ENCODE measurements around the gene PRMT2.

The PRMT2 gene

DNA sequence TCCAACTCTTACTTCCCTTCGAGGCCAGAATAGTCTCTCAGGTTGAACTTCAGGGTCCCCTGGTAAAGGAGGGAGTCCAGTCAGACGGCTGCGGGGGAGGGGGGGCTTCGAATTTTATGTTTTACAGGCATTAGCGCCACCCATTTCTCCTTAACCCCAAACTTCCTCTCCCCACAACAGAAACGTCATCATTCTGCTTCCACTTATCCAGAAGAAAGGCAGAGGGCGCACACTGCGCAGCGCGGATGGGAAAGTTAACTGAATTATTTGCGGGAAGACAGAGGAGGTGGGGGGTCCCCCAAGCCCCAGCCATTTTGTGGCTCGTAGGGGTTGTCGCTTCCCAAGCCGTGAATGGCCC, 529 bp upstream of the PRMT2 start:
- peak overlapping the region; percentile 100 for H3K4me3 ChIP-seq (ENCODE audit: low read depth, low read length)
- ChIA-PET CTCF (interaction anchor here (0.8 to 2.4 kb wide), 8 partner anchors 9 to 309 kb away, joined by 3 to 10 read pairs (median 4); a partner anchor contains a TSS), POLR2A (interaction anchor here (0.8 to 1.4 kb wide), 3 partner anchors 9 to 28 kb away, joined by 3 to 4 read pairs (median 3); no protein-coding TSS in a partner anchor)
- TF ChIP-seq, protein P1, sequence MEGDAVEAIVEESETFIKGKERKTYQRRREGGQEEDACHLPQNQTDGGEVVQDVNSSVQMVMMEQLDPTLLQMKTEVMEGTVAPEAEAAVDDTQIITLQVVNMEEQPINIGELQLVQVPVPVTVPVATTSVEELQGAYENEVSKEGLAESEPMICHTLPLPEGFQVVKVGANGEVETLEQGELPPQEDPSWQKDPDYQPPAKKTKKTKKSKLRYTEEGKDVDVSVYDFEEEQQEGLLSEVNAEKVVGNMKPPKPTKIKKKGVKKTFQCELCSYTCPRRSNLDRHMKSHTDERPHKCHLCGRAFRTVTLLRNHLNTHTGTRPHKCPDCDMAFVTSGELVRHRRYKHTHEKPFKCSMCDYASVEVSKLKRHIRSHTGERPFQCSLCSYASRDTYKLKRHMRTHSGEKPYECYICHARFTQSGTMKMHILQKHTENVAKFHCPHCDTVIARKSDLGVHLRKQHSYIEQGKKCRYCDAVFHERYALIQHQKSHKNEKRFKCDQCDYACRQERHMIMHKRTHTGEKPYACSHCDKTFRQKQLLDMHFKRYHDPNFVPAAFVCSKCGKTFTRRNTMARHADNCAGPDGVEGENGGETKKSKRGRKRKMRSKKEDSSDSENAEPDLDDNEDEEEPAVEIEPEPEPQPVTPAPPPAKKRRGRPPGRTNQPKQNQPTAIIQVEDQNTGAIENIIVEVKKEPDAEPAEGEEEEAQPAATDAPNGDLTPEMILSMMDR (IDR thresholded peaks at IDR 0.05; ENCODE audit: insufficient read depth, low read length, missing control alignments) = peak; percentile 48
- peak; percentile 44 for DNase-seq (ENCODE audit: low read depth, low spot score)

GRCh38 chr21:46636181-46636512, 673 bp downstream of the PRMT2 start:
- POLR2A ChIA-PET = interaction anchor here (1.2 to 1.4 kb wide), 2 partner anchors 15 to 18 kb away, joined by 4 to 6 read pairs; no protein-coding TSS in a partner anchor
- TF ChIP-seq, protein P1 (IDR thresholded peaks at IDR 0.05; ENCODE audit: insufficient read depth, low read length, missing control alignments) = no peak
- no peak for DNase-seq (ENCODE audit: low read depth, low spot score)
- CTCF ChIA-PET = interaction anchor here (0.8 to 2.1 kb wide), 6 partner anchors 11 to 135 kb away, joined by 3 to 9 read pairs (median 4); no protein-coding TSS in a partner anchor
- peak overlapping the region; percentile 100 for H3K4me3 ChIP-seq (ENCODE audit: low read depth, low read length)

- peak overlapping the region; percentile 100 for H3K4me3 ChIP-seq (ENCODE audit: low read depth, low read length)
- no peak for DNase-seq (ENCODE audit: low read depth, low spot score)
- TF ChIP-seq, protein P1 (IDR thresholded peaks at IDR 0.05; ENCODE audit: insufficient read depth, low read length, missing control alignments) = no peak
- POLR2A ChIA-PET = interaction anchor here (1.2 kb wide), 1 partner anchor 15 kb away, joined by 6 read pairs; no protein-coding TSS in a partner anchor
- CTCF ChIA-PET = interaction anchor here (0.8 to 2.1 kb wide), 5 partner anchors 11 to 136 kb away, joined by 3 to 9 read pairs (median 4); no protein-coding TSS in a partner anchor
Measured at GRCh38 chr21:46636550-46637285, 1.2 kb downstream of the PRMT2 start.

DNA sequence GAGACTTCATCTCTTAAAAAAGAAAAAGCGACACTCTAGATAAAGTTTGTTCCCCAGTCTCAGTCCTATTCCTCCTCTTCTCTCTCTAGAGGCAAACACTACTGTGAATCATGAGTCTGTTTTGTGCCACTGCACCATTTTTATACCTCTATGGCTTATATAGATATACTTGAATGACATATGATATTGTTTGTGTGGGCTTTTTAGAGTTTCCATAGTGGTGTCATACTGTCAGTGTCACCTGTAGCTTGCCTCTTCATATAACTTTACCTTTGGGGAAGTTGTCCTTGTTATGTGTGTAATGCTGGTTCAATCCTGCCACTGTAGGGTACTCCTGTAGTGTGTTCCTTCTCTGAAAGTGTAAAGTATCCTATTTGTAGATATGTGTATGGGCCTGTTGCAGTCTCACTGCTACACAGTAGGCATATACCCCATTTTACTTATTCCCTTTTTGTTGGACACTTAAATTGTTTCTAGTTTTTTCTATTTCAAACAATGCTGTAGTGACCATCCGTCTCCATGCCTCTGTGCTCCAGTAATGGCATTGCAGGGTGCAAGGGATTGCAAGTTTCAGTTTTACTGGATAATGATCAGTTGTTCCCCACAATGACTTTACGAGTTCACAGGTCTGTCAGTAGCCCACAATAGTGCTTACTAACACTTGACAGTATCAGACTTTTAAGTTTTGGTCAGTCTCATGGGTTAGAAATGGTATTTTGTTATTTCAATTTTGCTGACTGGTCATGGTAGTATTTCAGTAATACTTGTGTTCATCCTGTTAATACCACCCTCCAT, 2.7 kb downstream of the PRMT2 start:
- CTCF ChIA-PET = interaction anchor here (1.0 to 2.1 kb wide), 4 partner anchors 9 to 23 kb away, joined by 3 to 9 read pairs (median 4); no protein-coding TSS in a partner anchor
- POLR2A ChIA-PET = no interaction called here
- TF ChIP-seq, protein P1 (IDR thresholded peaks at IDR 0.05; ENCODE audit: insufficient read depth, low read length, missing control alignments) = no peak
- no peak for DNase-seq (ENCODE audit: low read depth, low spot score)
- no peak overlapping the region; the same call in 1 of the 2 replicates for H3K4me3 ChIP-seq (ENCODE audit: low read depth, low read length)

- TF ChIP-seq, protein P1 (IDR thresholded peaks at IDR 0.05; ENCODE audit: insufficient read depth, low read length, missing control alignments) = peak; percentile 9
- H3K4me3 ChIP-seq (ENCODE audit: low read depth, low read length) = no peak overlapping the region
- no peak for DNase-seq (ENCODE audit: low read depth, low spot score)
- CTCF ChIA-PET = interaction anchor here (0.8 to 1.8 kb wide), 17 partner anchors 11 to 496 kb away, joined by 3 to 9 read pairs (median 3); a partner anchor contains a TSS
- POLR2A ChIA-PET = interaction anchor here (0.5 kb wide), 1 partner anchor 355 kb away, joined by 3 read pairs; the partner anchor contains the start of gene MCM3AP
Measured at GRCh38 chr21:46639489-46640386, 4.3 kb downstream of the PRMT2 start.
